Astrocyte (in vitro differentiated cells and primary cell): ENCODE results near the gene IBA57. TPM values are rescaled to one million over a fixed set of nuclear protein-coding genes. Genes with fewer than 3 reads are reported as not detected.
"Not testable (repeated sequence)": the region's sequence is repeated elsewhere in the genome, so short reads cannot be mapped to it uniquely, and the experiment has no call there.

Experiments used
- DNase-seq: peaks from one replicate; pipeline ENCODE4 v3.0.0-alpha.2; 2010; ENCODE audit warnings: low read depth
- FAIRE-seq: peaks from 2 replicates; lab custom pipeline; 2011; peaks lifted over from hg19 to GRCh38; lab: Jason Lieb, UNC
- H2AFZ ChIP-seq: 2 replicates; pipeline ENCODE4 v1.6.0; 2012; ENCODE audit warnings: low read depth, low read length, inconsistent platforms
- H3K27ac ChIP-seq: 2 replicates; pipeline ENCODE4 v1.5.1; 2011; ENCODE audit warnings: low read depth, low read length, inconsistent platforms
- H3K27me3 ChIP-seq: 2 replicates; pipeline ENCODE4 v1.6.0; 2011; ENCODE audit warnings: low read length, inconsistent platforms; ENCODE audit not compliant: insufficient read depth
- H3K36me3 ChIP-seq: 2 replicates; pipeline ENCODE4 v1.5.1; 2011; ENCODE audit warnings: low read length, inconsistent platforms; ENCODE audit not compliant: insufficient read depth
- H3K4me1 ChIP-seq: 2 replicates; pipeline ENCODE4 v1.5.1; 2011; ENCODE audit warnings: low read length, inconsistent platforms; ENCODE audit not compliant: insufficient read depth
- H3K4me2 ChIP-seq: 2 replicates; pipeline ENCODE4 v1.6.0; 2012; ENCODE audit warnings: low read length, inconsistent platforms
- H3K4me3 ChIP-seq: 2 replicates; pipeline ENCODE4 v1.5.1; 2011; ENCODE audit warnings: low read depth, mild to moderate bottlenecking, low read length, inconsistent platforms; ENCODE audit not compliant: insufficient read depth
- H3K79me2 ChIP-seq: 2 replicates; pipeline ENCODE4 v1.6.0; 2012; ENCODE audit warnings: mild to moderate bottlenecking, low read length, inconsistent platforms; ENCODE audit not compliant: insufficient read depth
- H3K9ac ChIP-seq: 2 replicates; pipeline ENCODE4 v1.6.0; 2012; ENCODE audit warnings: mild to moderate bottlenecking, low read length, inconsistent platforms
- H3K9me3 ChIP-seq: 2 replicates; pipeline ENCODE4 v1.5.1; 2012; ENCODE audit warnings: low read depth, mild to moderate bottlenecking, low read length, inconsistent platforms; ENCODE audit not compliant: insufficient read depth
- H4K20me1 ChIP-seq: 2 replicates; pipeline ENCODE4 v1.6.0; 2012; ENCODE audit warnings: low read length, inconsistent platforms; ENCODE audit not compliant: insufficient read depth
- H3K27ac Mint-ChIP-seq: one replicate; pipeline ENCODE4 v1.8.0; 2021; ENCODE audit warnings: mild to moderate bottlenecking, mixed read lengths; ENCODE audit not compliant: unreplicated experiment
- H3K27me3 Mint-ChIP-seq: one replicate; pipeline ENCODE4 v1.8.0; 2021; ENCODE audit warnings: low read depth, mixed read lengths; ENCODE audit not compliant: unreplicated experiment
- H3K36me3 Mint-ChIP-seq: one replicate; pipeline ENCODE4 v1.8.0; 2021; ENCODE audit warnings: low read depth, mixed read lengths; ENCODE audit not compliant: unreplicated experiment
- H3K4me1 Mint-ChIP-seq: one replicate; pipeline ENCODE4 v1.8.0; 2021; ENCODE audit warnings: low read depth, mixed read lengths; ENCODE audit not compliant: unreplicated experiment
- H3K4me3 Mint-ChIP-seq: one replicate; pipeline ENCODE4 v1.8.0; 2021; ENCODE audit warnings: mild to moderate bottlenecking, moderate library complexity, mixed read lengths; ENCODE audit not compliant: unreplicated experiment
- H3K9me3 Mint-ChIP-seq: one replicate; pipeline ENCODE4 v1.8.0; 2021; ENCODE audit warnings: mild to moderate bottlenecking, mixed read lengths; ENCODE audit not compliant: unreplicated experiment
- CTCF ChIP-seq: IDR thresholded peaks from 2 replicates; pipeline ENCODE4 v1.5.1; 2011; ENCODE audit warnings: low read depth, mild to moderate bottlenecking, inconsistent platforms, low read length, moderate library complexity; ENCODE audit not compliant: insufficient read depth
- EZH2 ChIP-seq: IDR thresholded peaks from 2 replicates; pipeline ENCODE4 v1.6.1; 2012; ENCODE audit warnings: mild to moderate bottlenecking, low read length, inconsistent platforms; ENCODE audit not compliant: insufficient read depth
- total RNA-seq: library from RNA; stranded (reverse); gene quantifications from 2 replicates; pipeline ENCODE4 v1.2.1, GENCODE V29; 2021

Gene IBA57
- total RNA-seq, 1 donor from 2014 or later: 4.9 TPM

- H2AFZ ChIP-seq: no peak overlapping the region
- no peaks in the 10 kb centered on the region for H3K4me1 Mint-ChIP-seq
- no peak overlapping the region for H3K27ac ChIP-seq
- FAIRE-seq (no peak), DNase-seq (no peak)
- H3K36me3 ChIP-seq: no peaks in the 10 kb centered on the region
- H3K79me2 ChIP-seq: no peaks in the 10 kb centered on the region
- H3K9me3 Mint-ChIP-seq: no peaks in the 10 kb centered on the region
- H3K4me3 ChIP-seq: no peak overlapping the region
- no peaks in the 10 kb centered on the region for H3K9me3 ChIP-seq
- no peak overlapping the region for H3K4me3 Mint-ChIP-seq
- H3K4me1 ChIP-seq: no peaks in the 10 kb centered on the region
- H3K36me3 Mint-ChIP-seq: peaks cover 9% of the 10 kb centered on the region
- no peak overlapping the region for H3K27ac Mint-ChIP-seq
- no peaks in the 10 kb centered on the region for H3K27me3 Mint-ChIP-seq
- no peak for TF ChIP-seq CTCF
- no peak for TF ChIP-seq EZH2
- H3K27me3 ChIP-seq: no peaks in the 10 kb centered on the region
- no peaks in the 10 kb centered on the region for H4K20me1 ChIP-seq
- no peak overlapping the region for H3K9ac ChIP-seq
- no peak overlapping the region for H3K4me2 ChIP-seq
Observed at GRCh38 chr1:228182296-228183030, 16.9 kb downstream of the IBA57 start.

- Mint-ChIP-seq H3K27ac (no peak overlapping the region), H3K4me3 (no peak overlapping the region), H3K27me3 (peaks cover 2% of the 10 kb centered on the region), H3K9me3 (peaks cover 6% of the 10 kb centered on the region), H3K36me3 (peaks cover 9% of the 10 kb centered on the region), H3K4me1 (no peaks in the 10 kb centered on the region)
- Histone ChIP-seq H3K4me1 (no peaks in the 10 kb centered on the region), H3K27me3 (no peaks in the 10 kb centered on the region), H3K4me3 (no peak overlapping the region), H3K9me3 (no peaks in the 10 kb centered on the region), H3K27ac (no peak overlapping the region), H3K9ac (no peak overlapping the region), H3K4me2 (no peak overlapping the region), H2AFZ (no peak overlapping the region), H3K36me3 (no peaks in the 10 kb centered on the region), H3K79me2 (no peaks in the 10 kb centered on the region), H4K20me1 (no peaks in the 10 kb centered on the region)
- TF ChIP-seq CTCF (no peak), EZH2 (no peak)
- no peak for FAIRE-seq
- no peak for DNase-seq
Observed at GRCh38 chr1:228184152-228184551, 18.5 kb downstream of the IBA57 start.

- H3K27ac ChIP-seq: no peak overlapping the region
- Mint-ChIP-seq H3K27me3 (peaks cover 2% of the 10 kb centered on the region), H3K27ac (no peak overlapping the region), H3K9me3 (peaks cover 6% of the 10 kb centered on the region), H3K4me3 (no peak overlapping the region), H3K36me3 (peaks cover 9% of the 10 kb centered on the region), H3K4me1 (no peaks in the 10 kb centered on the region)
- no peak overlapping the region for H3K4me2 ChIP-seq
- no peak overlapping the region for H3K4me3 ChIP-seq
- DNase-seq (no peak), FAIRE-seq (no peak)
- H3K36me3 ChIP-seq: no peaks in the 10 kb centered on the region
- H3K9ac ChIP-seq: no peak overlapping the region
- H3K27me3 ChIP-seq: no peaks in the 10 kb centered on the region
- H2AFZ ChIP-seq: no peak overlapping the region
- no peaks in the 10 kb centered on the region for H3K9me3 ChIP-seq
- TF ChIP-seq EZH2 (no peak), CTCF (no peak)
- H3K4me1 ChIP-seq: no peaks in the 10 kb centered on the region
- H3K79me2 ChIP-seq: no peaks in the 10 kb centered on the region
- no peaks in the 10 kb centered on the region for H4K20me1 ChIP-seq
Observed at GRCh38 chr1:228185641-228185965, 20.0 kb downstream of the IBA57 start.

- H3K4me3 Mint-ChIP-seq, H3K27ac Mint-ChIP-seq, H3K4me3 ChIP-seq, H3K4me1 ChIP-seq, H3K4me2 ChIP-seq, FAIRE-seq, H3K79me2 ChIP-seq, H3K27me3 ChIP-seq, H3K9me3 ChIP-seq, H3K27ac ChIP-seq, H2AFZ ChIP-seq, H3K36me3 ChIP-seq, H3K9me3 Mint-ChIP-seq, H3K36me3 Mint-ChIP-seq, H3K9ac ChIP-seq, H3K4me1 Mint-ChIP-seq, H4K20me1 ChIP-seq, DNase-seq, H3K27me3 Mint-ChIP-seq: not testable (repeated sequence)
Observed at GRCh38 chr1:228188249-228188648, 22.6 kb downstream of the IBA57 start.
